Left lobe of liver (tissue), 2 donors: ENCODE measurements around the gene CYTH2. TPM values are rescaled to one million over a fixed set of nuclear protein-coding genes. Genes with fewer than 3 reads are reported as not detected.
A peak's percentile ranks its signal among the peaks of the same experiment; 100 is the strongest.
"Not testable (repeated sequence)": the region's sequence is repeated elsewhere in the genome, so short reads cannot be mapped to it uniquely, and the experiment has no call there.

Experiments
- ATAC-seq: fragments of 200-7000 bp; cut with Tn5 transposase; one replicate; pipeline ENCODE4 v1.9.1; 2020; ENCODE audit warnings: mild to moderate bottlenecking, moderate library complexity
- DNase-seq: peaks from one replicate; pipeline ENCODE4 v3.0.0-alpha.2; 2020; ENCODE audit warnings: low spot score
- total RNA-seq: library from RNA; stranded (reverse); gene quantifications from one replicate; pipeline ENCODE4 v1.2.1, GENCODE V29; 2021
- donor health status: DM: no; HTN: no; CAD: no; lungs with moderate emphysema.
- donor health status: DM: no; HTN: yes; CAD: no.

The CYTH2 gene
- total RNA-seq, 1 donor from 2014 or later = 13.9 TPM

DNA sequence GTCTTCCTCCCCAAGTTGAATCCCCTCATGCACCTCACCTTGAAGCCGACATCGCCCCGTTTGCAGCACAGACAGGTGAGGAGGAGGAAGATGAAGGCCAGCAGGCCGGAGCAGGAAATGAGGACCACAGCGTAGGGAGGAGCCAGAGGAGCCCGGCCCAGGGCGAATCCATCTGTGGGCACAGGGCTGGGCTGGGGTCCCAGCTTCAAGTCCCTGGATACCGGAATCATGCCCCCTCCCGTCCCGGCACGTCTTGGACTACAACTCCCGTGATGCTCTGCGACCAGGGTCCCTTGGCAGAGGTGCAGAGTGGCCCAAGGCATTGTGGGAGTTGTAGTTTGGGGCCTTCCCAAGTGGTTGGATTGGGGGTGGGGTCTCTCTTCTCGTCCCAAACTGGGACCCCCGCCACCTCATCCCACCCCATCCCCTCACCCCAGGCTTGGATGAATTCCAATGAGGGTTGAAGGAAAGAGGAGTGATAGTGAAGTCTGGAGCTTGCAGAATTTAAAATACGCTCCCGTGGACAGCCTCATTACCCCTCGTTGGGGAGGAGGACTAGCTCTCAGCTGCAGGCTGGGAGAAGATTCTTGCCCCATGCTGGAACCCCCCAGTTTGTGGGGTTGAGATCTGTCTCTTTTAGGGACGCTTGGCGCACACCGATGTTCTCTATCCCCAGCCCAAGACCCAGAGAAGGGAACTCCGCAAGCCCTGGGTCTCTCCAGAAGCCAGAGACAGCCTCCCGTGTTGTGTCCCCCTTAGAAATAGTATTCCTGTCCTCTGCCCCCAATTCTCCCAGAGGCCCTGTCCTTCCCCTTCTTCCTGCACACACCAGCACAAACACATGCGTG, 41.5 kb downstream of the CYTH2 start:
- ATAC-seq (peak; percentile 84), DNase-seq (peak; percentile 64)

GRCh38 chr19:48511321-48511731, 42.2 kb downstream of the CYTH2 start:
- no peak for ATAC-seq
- no peak for DNase-seq

DNA sequence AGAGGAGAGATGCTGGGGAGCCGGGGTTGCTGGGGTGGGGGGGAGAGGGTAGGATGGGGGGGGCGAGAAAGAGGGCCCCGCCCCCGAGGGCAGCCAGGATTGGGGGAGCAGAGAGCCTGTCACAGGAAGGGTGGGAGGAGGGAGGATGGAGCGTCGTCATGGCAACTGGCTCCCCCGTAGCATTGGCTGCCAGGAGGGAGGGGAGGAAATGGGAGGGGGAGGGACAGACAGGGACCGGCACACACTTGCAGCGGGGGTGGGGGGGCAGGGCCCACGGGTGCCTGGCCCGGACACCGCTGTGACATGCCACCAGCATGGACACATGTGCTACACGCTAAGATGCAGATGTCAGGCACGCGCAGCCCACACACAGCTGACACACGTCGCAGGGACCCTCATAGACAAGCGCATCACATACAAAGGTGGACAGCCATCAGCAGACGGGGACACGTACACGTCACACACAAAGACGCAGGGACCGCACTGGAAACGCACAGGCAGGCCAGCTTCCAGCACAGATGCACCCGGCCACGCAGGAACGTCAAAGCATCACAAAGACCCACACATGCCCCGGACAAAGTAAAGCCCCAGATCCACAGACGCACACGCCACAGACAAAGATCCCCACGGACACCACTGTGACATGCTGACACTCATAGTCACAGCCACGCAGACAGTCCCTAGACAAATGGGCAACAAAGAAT, 42.8 kb downstream of the CYTH2 start, which contains the start of gene LMTK3:
Gene LMTK3, minus strand, starts transcription at position 36 of the 704 bp plus-strand sequence. CDS start 259 bp downstream, outside the sequence.
- DNase-seq (no peak), ATAC-seq (no peak)

GRCh38 chr19:48512504-48513288, 43.5 kb downstream of the CYTH2 start:
- no peak for ATAC-seq
- DNase-seq = no peak

DNA sequence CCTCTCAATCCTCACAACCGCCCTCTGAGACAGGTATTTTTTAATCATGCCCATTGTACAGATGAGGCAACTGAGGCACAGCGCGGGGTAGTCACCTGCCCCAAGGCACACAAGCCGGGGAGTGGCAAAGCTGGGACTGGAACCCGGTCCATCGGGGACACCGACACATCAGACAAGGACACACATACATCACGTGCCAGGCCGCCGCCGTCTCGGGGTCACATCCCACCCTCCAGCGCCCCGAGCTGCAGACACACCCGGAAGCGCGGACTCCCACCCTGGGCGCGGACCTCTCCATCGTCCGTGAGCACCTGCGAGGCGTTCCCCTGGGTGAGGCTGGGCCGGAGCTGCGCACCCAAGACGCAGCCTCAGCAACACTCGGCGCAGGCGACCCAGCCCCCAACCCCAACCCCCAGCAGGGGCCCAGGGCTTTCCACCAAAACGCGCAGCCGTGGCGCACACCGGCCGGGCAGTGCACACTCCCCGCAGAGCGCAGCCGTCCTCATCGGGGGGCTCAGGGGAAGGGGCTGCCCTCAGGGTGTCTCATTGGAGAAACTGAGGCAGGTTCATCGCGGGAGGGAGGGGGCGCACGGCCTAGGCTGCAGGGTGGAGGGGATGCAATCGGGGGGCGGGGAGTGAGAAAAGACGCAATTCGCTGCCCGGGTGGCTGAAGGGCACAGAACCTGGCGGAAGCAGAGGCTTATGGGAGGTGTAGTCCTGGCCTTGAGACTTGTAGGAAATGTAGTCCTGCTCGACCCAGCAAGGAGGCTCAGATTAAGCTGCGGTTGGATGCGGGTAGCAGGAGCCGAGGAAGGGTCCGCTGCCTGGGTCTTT, 44.3 kb downstream of the CYTH2 start:
- ATAC-seq (peak; percentile 86), DNase-seq (no peak)

- ATAC-seq = no peak
- no peak for DNase-seq
These were observed 44.9 kb downstream of the CYTH2 start for GRCh38 chr19:48514123-48514458.

DNA sequence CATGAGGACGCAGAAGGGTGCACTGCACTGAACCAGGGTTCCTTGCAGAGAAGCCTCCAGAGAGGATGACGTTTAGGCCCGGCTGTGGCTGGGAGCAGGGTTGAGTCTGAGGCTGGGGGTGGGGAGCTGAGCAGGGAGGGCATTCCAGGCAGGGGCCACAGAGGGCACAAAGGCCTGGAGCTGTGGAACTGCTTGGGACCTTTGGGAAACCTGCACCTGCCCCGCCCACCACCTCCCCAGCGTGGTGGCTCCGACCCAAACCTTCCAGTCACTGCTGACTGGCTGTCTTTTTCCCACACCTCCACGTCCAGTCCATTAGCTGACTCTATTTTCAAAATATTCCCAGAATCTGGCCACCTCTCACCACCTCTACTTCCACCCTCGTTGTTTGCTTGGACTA, 47.4 kb downstream of the CYTH2 start:
- ATAC-seq (no peak), DNase-seq (no peak)

- no peak for ATAC-seq
- DNase-seq = no peak
These were observed 49.0 kb downstream of the CYTH2 start for GRCh38 chr19:48518207-48518606.

DNA sequence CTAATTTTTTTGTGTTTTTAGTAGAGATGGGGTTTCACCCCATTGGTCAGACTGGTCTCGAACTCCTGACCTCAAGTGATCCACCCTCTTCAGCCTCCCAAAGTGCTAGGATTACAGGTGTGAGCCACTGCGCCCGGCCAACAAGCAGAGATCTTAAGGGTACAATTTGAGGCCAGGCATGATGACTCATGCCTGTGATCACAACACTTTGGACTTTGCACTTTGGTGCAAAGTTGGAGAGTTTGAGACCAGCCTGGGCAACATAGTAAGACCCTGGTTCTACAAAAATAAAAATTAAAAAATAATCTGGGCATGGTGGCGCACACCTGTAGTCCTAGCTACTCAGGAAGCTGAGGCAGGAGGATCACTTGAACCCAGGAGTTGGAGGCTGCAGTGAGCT, 50.3 kb downstream of the CYTH2 start:
- DNase-seq, ATAC-seq: not testable (repeated sequence)

GRCh38 chr19:48520134-48520533, 51.0 kb downstream of the CYTH2 start:
- ATAC-seq (no peak), DNase-seq (no peak)

GRCh38 chr19:48524221-48524620, 55.1 kb downstream of the CYTH2 start:
- ATAC-seq = no peak
- DNase-seq = no peak

- ATAC-seq (no peak), DNase-seq (no peak)
These were observed 55.6 kb downstream of the CYTH2 start for GRCh38 chr19:48524732-48525131.

DNA sequence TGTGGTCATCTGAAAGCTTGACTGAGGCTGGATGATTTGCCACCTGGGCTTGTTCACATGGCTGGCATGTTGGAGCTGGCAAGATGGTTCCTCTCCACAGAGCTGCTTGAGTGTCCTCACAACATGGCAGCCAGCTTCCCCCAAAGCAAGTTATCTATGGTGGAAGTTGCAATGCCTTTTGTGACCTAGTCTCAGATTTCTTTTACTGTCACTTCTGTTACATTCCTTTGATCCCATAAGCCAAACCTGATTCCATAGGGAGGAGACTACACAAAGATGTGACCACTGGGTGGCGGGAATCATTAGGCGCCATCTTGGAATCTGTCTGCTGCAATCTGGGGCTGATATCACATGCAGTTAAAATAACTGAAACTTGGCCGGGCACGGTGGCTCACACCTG, 60.0 kb downstream of the CYTH2 start:
- ATAC-seq (no peak), DNase-seq (no peak)

DNA sequence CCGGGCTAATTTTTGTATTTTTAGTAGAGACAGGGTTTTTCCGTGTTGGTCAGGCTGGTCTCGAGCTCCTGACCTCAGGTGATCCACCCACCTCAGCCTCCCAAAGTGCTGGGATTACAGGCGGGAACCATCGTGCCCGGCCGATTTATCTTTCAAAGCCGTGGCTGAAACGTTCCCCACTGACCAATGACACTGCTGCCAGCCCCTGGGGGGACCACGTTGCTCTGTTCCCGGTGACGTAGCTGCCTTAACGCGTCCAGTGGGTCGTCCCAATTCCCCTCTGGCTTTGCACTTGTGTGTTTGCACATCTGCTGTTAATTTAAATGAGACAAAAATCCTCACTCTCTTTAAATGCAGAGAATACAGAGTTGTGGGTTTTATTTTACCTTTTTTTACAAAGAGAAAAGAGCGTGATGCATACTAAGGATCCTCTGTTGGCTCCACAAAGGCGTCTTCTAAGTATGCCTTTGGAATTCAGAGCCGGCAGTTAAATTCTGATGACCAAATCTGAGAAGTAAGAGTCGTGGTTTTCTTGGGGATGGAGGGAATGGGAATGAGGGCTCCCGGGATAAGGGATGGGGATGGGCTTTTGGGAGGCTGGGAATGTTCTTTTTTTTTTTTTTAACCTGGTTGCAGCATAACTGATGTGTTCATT, 61.0 kb downstream of the CYTH2 start:
- ATAC-seq = no peak
- no peak for DNase-seq

GRCh38 chr19:48530770-48531169, 61.6 kb downstream of the CYTH2 start:
- ATAC-seq (no peak), DNase-seq (no peak)

Other genes starting within 250 kb of the CYTH2 start
- 17.4 TPM for gene CARD8, start 213.5 kb upstream of the CYTH2 start, total RNA-seq
- gene ZNF114, start 199.3 kb upstream of the CYTH2 start, total RNA-seq = not detected
- gene EMP3, start 143.8 kb upstream of the CYTH2 start, total RNA-seq = 6.7 TPM
- gene TMEM143, start 105.4 kb upstream of the CYTH2 start, total RNA-seq = 19.0 TPM
- not detected for gene SYNGR4, start 105.0 kb upstream of the CYTH2 start, total RNA-seq
- gene KDELR1, start 77.8 kb upstream of the CYTH2 start, total RNA-seq = 68.4 TPM
- gene GRIN2D, start 75.7 kb upstream of the CYTH2 start, total RNA-seq = 0.20 TPM
- 16.0 TPM for gene GRWD1, start 23.4 kb upstream of the CYTH2 start, total RNA-seq
- gene KCNJ14, start 13.8 kb upstream of the CYTH2 start, total RNA-seq = 0.38 TPM
- 0.43 TPM for gene LMTK3, start 42.5 kb downstream of the CYTH2 start, total RNA-seq
- gene SULT2B1, start 82.8 kb downstream of the CYTH2 start, total RNA-seq = not detected
- gene SPACA4, start 137.4 kb downstream of the CYTH2 start, total RNA-seq = not detected
- 0.18 TPM for gene FAM83E, start 145.7 kb downstream of the CYTH2 start, total RNA-seq
- 401 TPM for gene RPL18, start 149.8 kb downstream of the CYTH2 start, total RNA-seq
- gene SPHK2, start 150.1 kb downstream of the CYTH2 start, total RNA-seq = 41.6 TPM
- 11.4 TPM for gene DBP, start 168.0 kb downstream of the CYTH2 start, total RNA-seq
- gene CA11, start 176.8 kb downstream of the CYTH2 start, total RNA-seq = 1.7 TPM
- gene NTN5, start 203.6 kb downstream of the CYTH2 start, total RNA-seq = 0.28 TPM
- not detected for gene FUT2, start 226.6 kb downstream of the CYTH2 start, total RNA-seq